Neural progenitor cell (in vitro differentiated cells): ENCODE results near the gene HKDC1. TPM values are rescaled to one million over a fixed set of nuclear protein-coding genes. Genes with fewer than 3 reads are reported as not detected.

Experiments used
- DNase-seq: peaks from one replicate; pipeline ENCODE4 v3.0.0-alpha.2; 2016; ENCODE audit warnings: low spot score
- H2AFZ ChIP-seq: fragments of 200-600 bp; sonication (generic); replicated peaks from 2 replicates; pipeline ENCODE4 v1.6.1; 2016; ENCODE audit warnings: antibody characterized with exemption
- H3F3A ChIP-seq: fragments of 200-600 bp; sonication (generic); 2 replicates; pipeline ENCODE4 v1.6.1; 2016; ENCODE audit warnings: antibody characterized with exemption, low read depth
- H3K27ac ChIP-seq: fragments of 200-600 bp; sonication (generic); 2 replicates; pipeline ENCODE4 v1.5.1; 2016; ENCODE audit warnings: mild to moderate bottlenecking
- H3K27me3 ChIP-seq: fragments of 200-600 bp; sonication (generic); 2 replicates; pipeline ENCODE4 v1.6.1; 2016; ENCODE audit warnings: mild to moderate bottlenecking, moderate library complexity
- H3K36me3 ChIP-seq: fragments of 200-600 bp; sonication (generic); 2 replicates; pipeline ENCODE4 v1.5.1; 2016
- H3K4me1 ChIP-seq: fragments of 200-600 bp; sonication (generic); 2 replicates; pipeline ENCODE4 v1.6.1; 2016; ENCODE audit warnings: mixed run types
- H3K4me2 ChIP-seq: fragments of 200-600 bp; sonication (generic); 2 replicates; pipeline ENCODE4 v1.6.1; 2016
- H3K4me3 ChIP-seq: fragments of 200-600 bp; sonication (generic); 2 replicates; pipeline ENCODE4 v1.5.1; 2016
- H3K79me2 ChIP-seq: fragments of 200-600 bp; sonication (generic); 2 replicates; pipeline ENCODE4 v1.6.1; 2016; ENCODE audit warnings: low read depth
- H3K9ac ChIP-seq: fragments of 200-600 bp; sonication (generic); 2 replicates; pipeline ENCODE4 v1.6.1; 2016
- H3K9me3 ChIP-seq: fragments of 200-600 bp; sonication (generic); 2 replicates; pipeline ENCODE4 v1.5.1; 2016; ENCODE audit warnings: low read depth
- H4K20me1 ChIP-seq: fragments of 200-600 bp; sonication (generic); 2 replicates; pipeline ENCODE4 v1.6.1; 2016; ENCODE audit warnings: low read depth
- H3K27ac Mint-ChIP-seq: 3 replicates; pipeline ENCODE4 v1.8.0; 2021; ENCODE audit warnings: mixed read lengths
- H3K27me3 Mint-ChIP-seq: 2 replicates; pipeline ENCODE4 v1.8.0; 2022; ENCODE audit warnings: low read depth, mild to moderate bottlenecking, inconsistent platforms, moderate library complexity, mixed read lengths; ENCODE audit not compliant: insufficient read depth
- H3K36me3 Mint-ChIP-seq: 3 replicates; pipeline ENCODE4 v1.8.0; 2021; ENCODE audit warnings: mixed read lengths
- H3K4me1 Mint-ChIP-seq: 3 replicates; pipeline ENCODE4 v1.8.0; 2021; ENCODE audit warnings: mixed read lengths
- H3K4me3 Mint-ChIP-seq: 3 replicates; pipeline ENCODE4 v1.8.0; 2021; ENCODE audit warnings: mild to moderate bottlenecking, moderate library complexity, mixed read lengths
- H3K9me3 Mint-ChIP-seq: 3 replicates; pipeline ENCODE4 v1.8.0; 2020; ENCODE audit warnings: mixed read lengths
- EZH2 ChIP-seq: fragments of 200-600 bp; sonication (generic); IDR thresholded peaks from 2 replicates; pipeline ENCODE4 v1.6.1; 2017; ENCODE audit warnings: antibody characterized with exemption, mild to moderate bottlenecking, moderate library complexity
- EZH2phosphoT487 ChIP-seq: fragments of 200-600 bp; sonication (generic); IDR thresholded peaks from 2 replicates; pipeline ENCODE4 v1.6.1; 2017; ENCODE audit warnings: antibody characterized with exemption
- total RNA-seq: library from RNA; depleted of rRNA; stranded (reverse); fragments of >200 nt; gene quantifications from 2 replicates; pipeline ENCODE4 v1.2.3, GENCODE V29; 2015; ENCODE audit warnings: low replicate concordance
- TF ChIP-seq, protein P1 (sequence below): fragments of 200-600 bp; sonication (generic); IDR thresholded peaks from 2 replicates; pipeline ENCODE4 v1.5.1; 2017; ENCODE audit warnings: antibody characterized with exemption, mild to moderate bottlenecking

Gene HKDC1
- total RNA-seq, 1 donor from 2014 or later, result 0.30 TPM

DNA sequence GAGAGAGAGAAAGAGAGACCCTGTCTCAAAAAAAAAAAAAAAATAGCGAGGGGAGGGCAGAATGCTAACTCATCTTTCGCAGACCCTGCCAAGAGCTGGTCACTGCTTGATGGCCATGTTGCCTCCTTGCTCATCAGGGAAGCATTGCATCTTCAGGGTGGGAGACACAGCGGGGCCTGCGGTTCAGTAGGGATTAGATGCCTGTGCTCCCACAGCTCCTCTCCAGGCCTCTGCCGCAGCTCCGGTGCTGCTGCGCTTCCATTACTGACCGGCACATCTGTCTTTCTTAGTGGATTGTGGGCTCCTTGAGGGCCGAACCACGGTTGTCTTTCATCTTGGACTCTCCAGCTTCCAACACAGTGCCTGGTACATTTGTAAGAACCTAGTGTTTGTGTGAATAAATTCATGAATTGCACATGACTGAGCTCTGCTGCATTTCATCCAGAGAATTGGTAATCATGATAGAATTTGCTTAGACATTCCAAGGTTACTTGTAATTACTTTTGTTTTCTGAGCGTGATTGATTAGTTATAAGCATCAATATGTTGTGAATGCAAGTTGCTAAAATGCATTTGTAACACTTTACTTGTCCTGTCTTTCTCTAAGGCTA is 75.0 kb downstream of the HKDC1 start:
- H3K27ac Mint-ChIP-seq, result no peak overlapping the region
- Histone ChIP-seq H3K4me2 (no peak overlapping the region), H3K9me3 (no peaks in the 10 kb centered on the region), H3K27ac (no peak overlapping the region), H3K36me3 (no peaks in the 10 kb centered on the region), H2AFZ (peak overlapping the region; percentile 37), H3K79me2 (no peaks in the 10 kb centered on the region), H3K4me1 (no peaks in the 10 kb centered on the region), H3K9ac (no peak overlapping the region), H3K4me3 (no peak overlapping the region), H3F3A (no peaks in the 10 kb centered on the region), H3K27me3 (no peaks in the 10 kb centered on the region), H4K20me1 (no peaks in the 10 kb centered on the region)
- H3K9me3 Mint-ChIP-seq, result peaks cover 3% of the 10 kb centered on the region
- TF ChIP-seq EZH2 (no peak), EZH2phosphoT487 (no peak)
- TF ChIP-seq, protein P1, sequence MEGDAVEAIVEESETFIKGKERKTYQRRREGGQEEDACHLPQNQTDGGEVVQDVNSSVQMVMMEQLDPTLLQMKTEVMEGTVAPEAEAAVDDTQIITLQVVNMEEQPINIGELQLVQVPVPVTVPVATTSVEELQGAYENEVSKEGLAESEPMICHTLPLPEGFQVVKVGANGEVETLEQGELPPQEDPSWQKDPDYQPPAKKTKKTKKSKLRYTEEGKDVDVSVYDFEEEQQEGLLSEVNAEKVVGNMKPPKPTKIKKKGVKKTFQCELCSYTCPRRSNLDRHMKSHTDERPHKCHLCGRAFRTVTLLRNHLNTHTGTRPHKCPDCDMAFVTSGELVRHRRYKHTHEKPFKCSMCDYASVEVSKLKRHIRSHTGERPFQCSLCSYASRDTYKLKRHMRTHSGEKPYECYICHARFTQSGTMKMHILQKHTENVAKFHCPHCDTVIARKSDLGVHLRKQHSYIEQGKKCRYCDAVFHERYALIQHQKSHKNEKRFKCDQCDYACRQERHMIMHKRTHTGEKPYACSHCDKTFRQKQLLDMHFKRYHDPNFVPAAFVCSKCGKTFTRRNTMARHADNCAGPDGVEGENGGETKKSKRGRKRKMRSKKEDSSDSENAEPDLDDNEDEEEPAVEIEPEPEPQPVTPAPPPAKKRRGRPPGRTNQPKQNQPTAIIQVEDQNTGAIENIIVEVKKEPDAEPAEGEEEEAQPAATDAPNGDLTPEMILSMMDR, result no peak
- H3K4me3 Mint-ChIP-seq, result no peak overlapping the region
- H3K4me1 Mint-ChIP-seq, result peaks cover 3% of the 10 kb centered on the region
- no peaks in the 10 kb centered on the region for H3K36me3 Mint-ChIP-seq
- DNase-seq, result no peak
- peaks cover 7% of the 10 kb centered on the region for H3K27me3 Mint-ChIP-seq

DNA sequence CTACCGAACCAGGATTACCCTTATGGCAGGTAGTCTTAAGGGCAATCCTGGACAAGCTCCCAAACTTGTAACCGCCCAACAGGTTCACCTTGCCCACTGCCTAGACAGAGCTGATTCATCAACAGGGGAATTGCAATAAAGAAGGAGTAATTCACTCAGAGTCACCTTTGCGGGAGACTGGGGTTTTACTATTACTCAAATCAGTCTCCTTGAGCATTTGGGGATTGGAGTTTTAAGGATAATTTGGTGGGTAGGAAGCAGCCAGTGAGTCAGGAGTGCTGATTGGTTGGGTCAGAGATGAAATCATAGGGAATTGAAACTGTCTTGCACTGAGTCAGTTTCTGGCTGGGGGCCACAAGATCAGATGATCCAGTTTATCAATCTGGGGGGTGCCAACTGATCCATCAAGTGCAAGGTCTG is 83.5 kb downstream of the HKDC1 start:
- Histone ChIP-seq H3K4me3 (no peak overlapping the region), H3K9ac (no peak overlapping the region), H4K20me1 (no peaks in the 10 kb centered on the region), H3K79me2 (no peaks in the 10 kb centered on the region), H3K9me3 (no peaks in the 10 kb centered on the region), H3K27ac (no peak overlapping the region), H2AFZ (no peak overlapping the region), H3K4me1 (no peaks in the 10 kb centered on the region), H3F3A (no peaks in the 10 kb centered on the region), H3K36me3 (no peaks in the 10 kb centered on the region), H3K27me3 (no peaks in the 10 kb centered on the region), H3K4me2 (no peak overlapping the region)
- Mint-ChIP-seq H3K4me1 (no peaks in the 10 kb centered on the region), H3K4me3 (no peak overlapping the region), H3K27me3 (peaks cover 7% of the 10 kb centered on the region), H3K9me3 (peaks cover 22% of the 10 kb centered on the region), H3K27ac (no peak overlapping the region), H3K36me3 (no peaks in the 10 kb centered on the region)
- TF ChIP-seq EZH2 (no peak), EZH2phosphoT487 (no peak)
- TF ChIP-seq, protein P1, result no peak
- no peak for DNase-seq

DNA sequence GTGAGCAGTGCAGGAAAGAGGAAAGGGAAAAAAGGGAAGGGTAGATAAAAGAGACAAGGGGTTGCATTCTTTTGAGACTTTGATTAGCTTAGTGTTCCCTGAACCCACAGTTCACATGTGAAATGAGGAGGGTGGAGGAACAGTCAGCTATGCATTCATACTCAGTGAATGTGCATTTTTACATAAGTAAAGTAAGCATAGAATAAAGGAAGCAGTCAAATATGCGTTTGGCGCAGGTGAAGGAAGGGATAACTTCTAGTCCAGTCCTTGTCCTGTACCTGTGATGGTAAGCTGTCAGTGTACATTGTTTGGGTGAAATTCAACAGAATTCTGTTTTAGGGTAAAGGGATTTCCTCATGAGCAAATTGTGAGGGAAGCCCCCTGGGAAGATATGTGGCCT is 86.3 kb downstream of the HKDC1 start:
- no peaks in the 10 kb centered on the region for H3K27me3 ChIP-seq
- H3K79me2 ChIP-seq, result no peaks in the 10 kb centered on the region
- Mint-ChIP-seq H3K4me3 (no peak overlapping the region), H3K27me3 (peaks cover 7% of the 10 kb centered on the region), H3K4me1 (no peaks in the 10 kb centered on the region), H3K27ac (no peak overlapping the region), H3K9me3 (peaks cover 16% of the 10 kb centered on the region), H3K36me3 (no peaks in the 10 kb centered on the region)
- no peak for DNase-seq
- no peak overlapping the region for H3K9ac ChIP-seq
- H4K20me1 ChIP-seq, result no peaks in the 10 kb centered on the region
- no peaks in the 10 kb centered on the region for H3K36me3 ChIP-seq
- no peak overlapping the region for H3K4me3 ChIP-seq
- TF ChIP-seq EZH2, result no peak
- TF ChIP-seq, protein P1, result no peak
- TF ChIP-seq EZH2phosphoT487, result no peak
- H3K9me3 ChIP-seq, result no peaks in the 10 kb centered on the region
- no peak overlapping the region for H3K4me2 ChIP-seq
- H3F3A ChIP-seq, result no peaks in the 10 kb centered on the region
- H3K27ac ChIP-seq, result no peak overlapping the region
- H3K4me1 ChIP-seq, result no peaks in the 10 kb centered on the region
- H2AFZ ChIP-seq, result no peak overlapping the region
